OCI-LY3 (cell line): ENCODE measurements around the gene MYO1G.

Experiments
- CTCF ChIP-seq: fragments of 200-600, 300-600 bp; sonication (generic); IDR thresholded peaks from 2 replicates; pipeline ENCODE4 v1.5.1; 2014; ENCODE audit warnings: antibody characterized with exemption, low read length, low read depth
- EZH2phosphoT487 ChIP-seq: fragments of 200-600 bp; shearing (Covaris generic); IDR thresholded peaks from 2 replicates; pipeline ENCODE4 v1.6.1; 2018; ENCODE audit warnings: antibody characterized with exemption, mixed run types, low read depth

- TF ChIP-seq CTCF (no peak), EZH2phosphoT487 (no peak)
Observed at GRCh38 chr7:44969049-44969700, 9.6 kb downstream of the MYO1G start.
